Esophagus (tissue), 2 donors: Measurements from ENCODE around the gene LILRB3. TPM values are rescaled to one million over a fixed set of nuclear protein-coding genes. Genes with fewer than 3 reads are reported as not detected.
"Not testable (repeated sequence)": the region's sequence is repeated elsewhere in the genome, so short reads cannot be mapped to it uniquely, and the experiment has no call there.

Experiments
- H3K27ac ChIP-seq, 2 donors: one replicate each; pipeline ENCODE4 v1.5.1; 2013; ENCODE audit warnings: low read depth in 2 of 2, mild to moderate bottlenecking in 2 of 2, inconsistent platforms in 1 of 2, low read length in 1 of 2, moderate library complexity in 1 of 2
- H3K27me3 ChIP-seq, 2 donors: one replicate each; pipeline ENCODE4 v1.6.1; 2013; ENCODE audit warnings: low read length in 2 of 2, control low read depth in 1 of 2, mild to moderate bottlenecking in 1 of 2; ENCODE audit not compliant: insufficient read depth in 2 of 2, control insufficient read depth in 1 of 2
- H3K36me3 ChIP-seq, 2 donors: one replicate each; pipeline ENCODE4 v1.6.1; 2013; ENCODE audit warnings: low read length in 1 of 2; ENCODE audit not compliant: control insufficient read depth in 2 of 2, insufficient read depth in 2 of 2
- H3K4me1 ChIP-seq, 2 donors: one replicate each; pipeline ENCODE4 v1.6.1; 2013; ENCODE audit warnings: low read length in 1 of 2; ENCODE audit not compliant: control insufficient read depth in 2 of 2, insufficient read depth in 2 of 2
- H3K4me3 ChIP-seq, 2 donors: one replicate each; pipeline ENCODE4 v1.5.1; 2013; ENCODE audit warnings: low read length in 2 of 2, mild to moderate bottlenecking in 2 of 2, low read depth in 1 of 2, moderate library complexity in 1 of 2
- H3K9me3 ChIP-seq, 2 donors: one replicate each; pipeline ENCODE4 v1.6.1; 2013; ENCODE audit warnings: mild to moderate bottlenecking in 2 of 2, low read depth in 1 of 2, low read length in 1 of 2, moderate library complexity in 1 of 2; ENCODE audit not compliant: control insufficient read depth in 2 of 2, insufficient read depth in 1 of 2
- WGBS, 2 donors: extraction: QIAGEN DNeasy Blood & Tissue Kit; methylation state at CpG; one replicate each; pipeline ENCODE4 v1.1.7; 2013; 5-methylcytosine and 5-hydroxymethylcytosine counted together
- polyA plus RNA-seq, 2 donors: library from polyadenylated mRNA; stranded (reverse); fragments of 200-250 nt; gene quantifications; one replicate each; pipeline ENCODE4 v1.2.3, GENCODE V29; 2013
- donor health status: healthy with polysubstance abuse.
- donor health status: Bipolar disorder and iron deficiency.

Gene LILRB3
- polyA plus RNA-seq, 2 donors: 0.63 to 0.75 TPM

- H3K9me3 ChIP-seq: no peaks in the 10 kb centered on the region
- 58 to 68% methylated on average over 3 of the region's 3 CpGs for WGBS, 2 donors
- H3K4me3 ChIP-seq: no peak overlapping the region
- no peaks in the 10 kb centered on the region for H3K27me3 ChIP-seq
- no peak overlapping the region for H3K27ac ChIP-seq
- H3K4me1 ChIP-seq: no peaks in the 10 kb centered on the region
- no peaks in the 10 kb centered on the region for H3K36me3 ChIP-seq
Measured at GRCh38 chr19:54245936-54246335, 23.1 kb upstream of the LILRB3 start.

GRCh38 chr19:54243809-54244208 lies 21.0 kb upstream of the LILRB3 start:
- 58 to 59% methylated on average over 4 to 7 of the region's 8 CpGs for WGBS, 2 donors
- not testable (repeated sequence) for H3K9me3 ChIP-seq, H3K4me3 ChIP-seq, H3K27me3 ChIP-seq, H3K36me3 ChIP-seq, H3K4me1 ChIP-seq, H3K27ac ChIP-seq

GRCh38 chr19:54242646-54243045 lies 19.8 kb upstream of the LILRB3 start, which contains the start of gene LILRA6:
LILRA6 (minus strand) TSS chr19:54242790.
- WGBS, 2 donors: 65% methylated on average over 6 of the region's 6 CpGs; no CpG with 5 or more reads in 1 of the 2 donors
- not testable (repeated sequence) for H3K36me3 ChIP-seq, H3K27me3 ChIP-seq, H3K4me1 ChIP-seq, H3K27ac ChIP-seq, H3K9me3 ChIP-seq, H3K4me3 ChIP-seq

GRCh38 chr19:54242234-54242633 lies 19.4 kb upstream of the LILRB3 start:
- H3K4me3 ChIP-seq, H3K27ac ChIP-seq, H3K9me3 ChIP-seq, H3K27me3 ChIP-seq, H3K4me1 ChIP-seq, H3K36me3 ChIP-seq: not testable (repeated sequence)
- 67% methylated on average over 4 of the region's 4 CpGs; no CpG with 5 or more reads in 1 of the 2 donors for WGBS, 2 donors

- WGBS, 2 donors: 54 to 59% methylated on average over 13 to 19 of the region's 22 CpGs
- H3K27ac ChIP-seq, H3K36me3 ChIP-seq, H3K9me3 ChIP-seq, H3K4me1 ChIP-seq, H3K27me3 ChIP-seq, H3K4me3 ChIP-seq: not testable (repeated sequence)
Measured at GRCh38 chr19:54240372-54241336, 17.8 kb upstream of the LILRB3 start.

- not testable (repeated sequence) for H3K4me3 ChIP-seq, H3K36me3 ChIP-seq, H3K27ac ChIP-seq, H3K9me3 ChIP-seq, H3K4me1 ChIP-seq, H3K27me3 ChIP-seq
- WGBS, 2 donors: 60 to 61% methylated on average over 12 to 16 of the region's 21 CpGs
Measured at GRCh38 chr19:54239491-54240371, 16.9 kb upstream of the LILRB3 start.

GRCh38 chr19:54233941-54234340 lies 11.1 kb upstream of the LILRB3 start:
- Histone ChIP-seq H3K36me3 (no peaks in the 10 kb centered on the region), H3K9me3 (no peaks in the 10 kb centered on the region), H3K4me1 (no peaks in the 10 kb centered on the region), H3K27ac (no peak overlapping the region), H3K27me3 (no peaks in the 10 kb centered on the region), H3K4me3 (no peak overlapping the region)
- 43 to 63% methylated on average over 5 of the region's 5 CpGs for WGBS, 2 donors

GRCh38 chr19:54231077-54231931 lies 8.5 kb upstream of the LILRB3 start:
- Histone ChIP-seq H3K4me1 (no peaks in the 10 kb centered on the region), H3K9me3 (no peaks in the 10 kb centered on the region), H3K27me3 (no peaks in the 10 kb centered on the region), H3K36me3 (no peaks in the 10 kb centered on the region), H3K4me3 (no peak overlapping the region), H3K27ac (no peak overlapping the region)
- 18 to 21% methylated on average over 21 of the region's 21 CpGs for WGBS, 2 donors

GRCh38 chr19:54230031-54230430 lies 7.2 kb upstream of the LILRB3 start:
- Histone ChIP-seq H3K4me1 (no peaks in the 10 kb centered on the region), H3K36me3 (no peaks in the 10 kb centered on the region), H3K4me3 (no peak overlapping the region), H3K27ac (no peak overlapping the region), H3K27me3 (no peaks in the 10 kb centered on the region), H3K9me3 (no peaks in the 10 kb centered on the region)
- 79 to 85% methylated on average over 7 of the region's 7 CpGs for WGBS, 2 donors
